HCT116 (cell line): ENCODE measurements around the gene ZNF544. TPM values are rescaled to one million over a fixed set of nuclear protein-coding genes. Genes with fewer than 3 reads are reported as not detected.

ENCODE experiments used
- ATAC-seq: fragments of 200-7000 bp; cut with Tn5 transposase; 2 replicates; pipeline ENCODE4 v1.9.1; 2020; ENCODE audit warnings: mild to moderate bottlenecking, moderate library complexity
- BruUV-seq: library from RNA; stranded (reverse); fragments of 400-500 nt; replicated peaks from 2 replicates; lab custom pipeline; 2021; lab: Mats Ljungman, UMichigan
- CTCF ChIA-PET: fragments of 300-600 bp; sonication (Branson Sonifier 250); formaldehyde crosslinking; loops from one replicate; lab custom pipeline; 2021; ENCODE audit warnings: antibody characterized with exemption; lab: Charles Lee
- POLR2A ChIA-PET: fragments of 300-600, 350-600 bp; sonication (Branson Sonifier 250); formaldehyde crosslinking; loops from one replicate; lab custom pipeline; 2021; ENCODE audit warnings: antibody characterized with exemption; lab: Charles Lee
- RAD21 ChIA-PET, 2 experiments: fragments of 300-600 bp; sonication (Branson Sonifier 250); formaldehyde crosslinking; loops; one replicate each; lab custom pipeline; 2023; ENCODE audit warnings: low total read pairs in 2 of 2; ENCODE audit not compliant: uncharacterized antibody in 2 of 2, unreplicated experiment in 2 of 2, low non-redundant PET in 1 of 2; lab: Charles Lee
- DNase-seq: peaks from one replicate; pipeline ENCODE4 v3.0.0-alpha.2; 2010; ENCODE audit warnings: low read depth, low spot score
- H2AFZ ChIP-seq: fragments of 200-600 bp; shearing (Covaris generic), sonication (generic); 2 replicates; pipeline ENCODE4 v1.6.1; 2017; ENCODE audit warnings: low read depth, mixed run types, mixed read lengths, antibody characterized with exemption, low read length; ENCODE audit not compliant: poor library complexity, severe bottlenecking
- H3K27ac ChIP-seq: 2 replicates; pipeline ENCODE4 v1.5.1; 2012; ENCODE audit warnings: low read depth, low read length
- H3K27me3 ChIP-seq: fragments of 200-600 bp; sonication (generic); 2 replicates; pipeline ENCODE4 v1.6.1; 2016; ENCODE audit warnings: mixed run types, low read length, mixed read lengths; ENCODE audit not compliant: insufficient read depth
- H3K36me3 ChIP-seq, 2 experiments: fragments of 200-500 bp in 1 of 2; fragments of 200-600 bp in 1 of 2; sonication (Bioruptor generic) in 1 of 2; sonication (generic) in 1 of 2; 2 replicates each; pipeline versions ENCODE4 v1.5.1 to v1.6.1; 2014 to 2016; ENCODE audit warnings: low read length in 2 of 2, inconsistent platforms in 1 of 2, mixed read lengths in 1 of 2, mixed run types in 1 of 2; ENCODE audit not compliant: insufficient read depth in 2 of 2, control insufficient read depth in 1 of 2
- H3K4me1 ChIP-seq, 2 experiments: fragments of 200-600 bp in 1 of 2; sonication (generic) in 1 of 2; 2 replicates each; pipeline versions ENCODE4 v1.5.1 to v1.6.1; 2012 to 2017; ENCODE audit warnings: low read length in 2 of 2, inconsistent platforms in 1 of 2, mild to moderate bottlenecking in 1 of 2, mixed read lengths in 1 of 2, mixed run types in 1 of 2, moderate library complexity in 1 of 2; ENCODE audit not compliant: insufficient read depth in 2 of 2, control insufficient read depth in 1 of 2
- H3K4me2 ChIP-seq: fragments of 200-600 bp; sonication (generic); 2 replicates; pipeline ENCODE4 v1.6.1; 2017; ENCODE audit warnings: mixed run types, low read length, mixed read lengths
- H3K4me3 ChIP-seq, 2 experiments: fragments of 200-600 bp in 1 of 2; sonication (generic) in 1 of 2; replicated peaks in 1 of 2; 2 replicates each; pipeline ENCODE4 v1.5.1; 2011 to 2016; ENCODE audit warnings: low read length in 2 of 2, control low read depth in 1 of 2, low read depth in 1 of 2, mild to moderate bottlenecking in 1 of 2, mixed read lengths in 1 of 2, mixed run types in 1 of 2
- H3K79me2 ChIP-seq: fragments of 200-600 bp; sonication (generic); 2 replicates; pipeline ENCODE4 v1.6.1; 2017; ENCODE audit warnings: mild to moderate bottlenecking, mixed run types, low read length, moderate library complexity, mixed read lengths; ENCODE audit not compliant: insufficient read depth
- H3K9ac ChIP-seq: fragments of 200-600 bp; sonication (generic); 2 replicates; pipeline ENCODE4 v1.6.1; 2016; ENCODE audit warnings: low read length, mixed read lengths
- H3K9me2 ChIP-seq: fragments of 200-600 bp; sonication (generic), shearing (Covaris generic); 2 replicates; pipeline ENCODE4 v1.6.1; 2017; ENCODE audit warnings: mixed run types, mild to moderate bottlenecking, moderate library complexity; ENCODE audit not compliant: insufficient read depth
- H3K9me3 ChIP-seq, 2 experiments: fragments of 200-500 bp in 1 of 2; fragments of 200-600 bp in 1 of 2; sonication (Bioruptor generic) in 1 of 2; sonication (generic) in 1 of 2; 2 replicates each; pipeline ENCODE4 v1.6.1; 2014 to 2017; ENCODE audit warnings: low read length in 2 of 2, mixed read lengths in 2 of 2, inconsistent platforms in 1 of 2, low read depth in 1 of 2, mild to moderate bottlenecking in 1 of 2, mixed run types in 1 of 2, moderate library complexity in 1 of 2; ENCODE audit not compliant: control insufficient read depth in 1 of 2, insufficient read depth in 1 of 2
- H4K20me1 ChIP-seq: fragments of 200-600 bp; sonication (generic), shearing (Covaris generic); 2 replicates; pipeline ENCODE4 v1.6.1; 2017; ENCODE audit warnings: mixed run types, mild to moderate bottlenecking, moderate library complexity; ENCODE audit not compliant: insufficient read depth
- CEBPB ChIP-seq: IDR thresholded peaks from 2 replicates; pipeline ENCODE4 v1.6.1; 2012; ENCODE audit warnings: low read depth
- EZH2 ChIP-seq: fragments of 200-600 bp; sonication (generic); IDR thresholded peaks from 2 replicates; pipeline ENCODE4 v1.6.1; 2017; ENCODE audit warnings: antibody characterized with exemption, mixed run types
- EZH2phosphoT487 ChIP-seq: fragments of 200-600 bp; IDR thresholded peaks from 2 replicates; pipeline ENCODE4 v1.6.1; 2018; ENCODE audit warnings: antibody characterized with exemption, borderline replicate concordance
- FOSL1 ChIP-seq: IDR thresholded peaks from 2 replicates; pipeline ENCODE4 v1.6.1; 2012; ENCODE audit warnings: low read depth
- JUND ChIP-seq: IDR thresholded peaks from 2 replicates; pipeline ENCODE4 v1.6.1; 2012
- POLR2AphosphoS5 ChIP-seq: IDR thresholded peaks from 2 replicates; pipeline ENCODE4 v1.6.1; 2011; ENCODE audit warnings: mild to moderate bottlenecking, low read depth, low read length, moderate library complexity
- SIN3A ChIP-seq: IDR thresholded peaks from 2 replicates; pipeline ENCODE4 v1.6.1; 2012; ENCODE audit warnings: low read depth
- SRF ChIP-seq: IDR thresholded peaks from 2 replicates; pipeline ENCODE4 v1.6.1; 2012; ENCODE audit warnings: low read depth
- TCF7L2 ChIP-seq: IDR thresholded peaks from 2 replicates; pipeline ENCODE4 v1.7.0; 2011; ENCODE audit warnings: borderline replicate concordance, inconsistent platforms; ENCODE audit not compliant: insufficient read depth, insufficient read length; ENCODE audit errors: extremely low read depth
- ZNF274 ChIP-seq: fragments of 200-500 bp; sonication (Bioruptor generic); IDR thresholded peaks from 2 replicates; pipeline ENCODE4 v1.6.1; 2014; ENCODE audit warnings: mild to moderate bottlenecking, low read depth, low read length, inconsistent platforms
- intact Hi-C: fragments of 100-400 bp; cut with micrococcal nuclease; formaldehyde crosslinking; loops from 2 replicates; pipeline ENCODE4 v1.10.0; 2022
- total RNA-seq: library from RNA; stranded (reverse); gene quantifications from one replicate; pipeline ENCODE4 v1.2.1, GENCODE V29; 2021; ENCODE audit not compliant: unreplicated experiment
- TF ChIP-seq, protein P1 (sequence below): IDR thresholded peaks from 2 replicates; pipeline ENCODE4 v1.6.1; 2012; ENCODE audit warnings: low read depth
- TF ChIP-seq, protein P2 (sequence below), 3 experiments: fragments of 200-600 bp in 1 of 3; sonication (generic) in 1 of 3; IDR thresholded peaks in 2 of 3; conservative IDR thresholded peaks in 1 of 3; 2 replicates each; pipeline ENCODE4 v1.5.1; 2012 to 2017; ENCODE audit warnings: low read depth in 2 of 3, low read length in 2 of 3, antibody characterized with exemption in 1 of 3, borderline replicate concordance in 1 of 3, control low read depth in 1 of 3, mild to moderate bottlenecking in 1 of 3, mixed read lengths in 1 of 3, mixed run types in 1 of 3, moderate library complexity in 1 of 3; ENCODE audit not compliant: insufficient read depth in 1 of 3
- TF ChIP-seq, protein P3 (sequence below): IDR thresholded peaks from 2 replicates; pipeline ENCODE4 v1.6.1; 2011; ENCODE audit warnings: mild to moderate bottlenecking, low read length, moderate library complexity; ENCODE audit not compliant: insufficient replicate concordance; ENCODE audit errors: extremely low read depth

Gene ZNF544
- total RNA-seq, 1 experiment from 2014 or later: 46.3 TPM

DNA sequence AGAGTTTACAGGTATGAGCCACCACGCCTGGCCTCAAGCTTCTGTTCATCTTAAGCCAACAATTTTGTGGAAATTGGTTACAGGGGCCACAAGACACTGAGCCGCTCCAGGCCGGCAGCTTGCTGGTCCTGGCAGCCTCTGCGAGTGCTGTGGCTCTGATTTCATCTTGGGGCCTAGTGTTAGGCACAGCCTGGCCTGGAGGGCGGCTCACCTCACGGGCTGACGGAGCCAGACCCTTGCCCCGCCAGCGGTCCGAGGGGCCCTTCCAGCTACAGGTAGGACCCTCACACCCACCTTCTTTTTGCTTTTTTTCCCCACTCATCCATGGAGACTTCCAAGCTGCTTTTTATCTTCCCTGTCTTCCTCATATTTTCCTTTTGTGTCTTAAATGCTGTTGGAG lies 8.6 kb downstream of the ZNF544 start:
- ATAC-seq (no peak), DNase-seq (no peak)
- intact Hi-C loops: no loop called here
- H2AFZ ChIP-seq: no peak overlapping the region
- H3K9ac ChIP-seq: no peak overlapping the region
- H3K27ac ChIP-seq: no peak overlapping the region
- ChIA-PET CTCF (no interaction called here), RAD21 (no interaction called here), POLR2A (no interaction called here)
- no peaks in the 10 kb centered on the region for H4K20me1 ChIP-seq
- no peaks in the 10 kb centered on the region for H3K9me2 ChIP-seq
- no peaks in the 10 kb centered on the region for H3K27me3 ChIP-seq
- H3K4me2 ChIP-seq: no peak overlapping the region
- TF ChIP-seq ZNF274 (no peak), JUND (no peak), TCF7L2 (no peak), EZH2phosphoT487 (no peak), SRF (no peak)
- H3K4me3 ChIP-seq: no peak overlapping the region
- no peaks in the 10 kb centered on the region for H3K4me1 ChIP-seq
- H3K9me3 ChIP-seq: peaks cover 4 to 17% of the 10 kb centered on the region in 2 experiments; a peak in 2 of 4 replicates
- BruUV-seq: no TSS peak
- H3K36me3 ChIP-seq: peaks cover 39 to 74% of the 10 kb centered on the region in 2 experiments
- peaks cover 80% of the 10 kb centered on the region for H3K79me2 ChIP-seq

DNA sequence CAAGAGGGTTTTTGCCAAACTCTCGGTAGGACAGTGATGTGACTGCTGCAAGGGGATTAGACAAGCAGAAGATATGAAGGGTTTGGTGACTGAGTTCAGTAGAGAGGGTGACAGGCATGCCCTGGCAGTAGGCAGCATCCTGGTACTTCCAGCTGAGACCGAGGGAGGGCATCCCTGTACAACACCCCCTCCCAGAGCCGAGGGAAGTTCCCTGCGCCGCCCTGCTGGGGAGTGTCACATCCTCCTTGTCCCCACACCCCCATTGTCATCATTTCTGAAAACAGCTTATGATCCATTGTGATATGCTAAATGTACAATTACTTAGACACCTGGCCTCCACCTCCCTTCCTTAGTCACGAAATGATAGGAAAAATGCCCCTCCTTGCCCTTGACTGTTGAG lies 14.6 kb downstream of the ZNF544 start:
- peaks cover 43 to 84% of the 10 kb centered on the region in 2 experiments for H3K36me3 ChIP-seq
- ChIA-PET CTCF (no interaction called here), POLR2A (no interaction called here), RAD21 (no interaction called here)
- H3K9me2 ChIP-seq: no peaks in the 10 kb centered on the region
- H3K9ac ChIP-seq: no peak overlapping the region
- peaks cover 45% of the 10 kb centered on the region for H3K79me2 ChIP-seq
- H3K27ac ChIP-seq: no peak overlapping the region
- ATAC-seq (no peak; the same call in 1 of the 2 replicates), DNase-seq (no peak)
- H3K27me3 ChIP-seq: no peaks in the 10 kb centered on the region
- no peaks in the 10 kb centered on the region for H4K20me1 ChIP-seq
- H3K4me1 ChIP-seq: no peaks in the 10 kb centered on the region
- peaks cover 15 to 20% of the 10 kb centered on the region in 2 experiments; a peak in 3 of 4 replicates for H3K9me3 ChIP-seq
- H3K4me2 ChIP-seq: no peak overlapping the region
- intact Hi-C loops: no loop called here
- H3K4me3 ChIP-seq: no peak overlapping the region
- BruUV-seq: no TSS peak
- no peak overlapping the region for H2AFZ ChIP-seq
- TF ChIP-seq, protein P1, sequence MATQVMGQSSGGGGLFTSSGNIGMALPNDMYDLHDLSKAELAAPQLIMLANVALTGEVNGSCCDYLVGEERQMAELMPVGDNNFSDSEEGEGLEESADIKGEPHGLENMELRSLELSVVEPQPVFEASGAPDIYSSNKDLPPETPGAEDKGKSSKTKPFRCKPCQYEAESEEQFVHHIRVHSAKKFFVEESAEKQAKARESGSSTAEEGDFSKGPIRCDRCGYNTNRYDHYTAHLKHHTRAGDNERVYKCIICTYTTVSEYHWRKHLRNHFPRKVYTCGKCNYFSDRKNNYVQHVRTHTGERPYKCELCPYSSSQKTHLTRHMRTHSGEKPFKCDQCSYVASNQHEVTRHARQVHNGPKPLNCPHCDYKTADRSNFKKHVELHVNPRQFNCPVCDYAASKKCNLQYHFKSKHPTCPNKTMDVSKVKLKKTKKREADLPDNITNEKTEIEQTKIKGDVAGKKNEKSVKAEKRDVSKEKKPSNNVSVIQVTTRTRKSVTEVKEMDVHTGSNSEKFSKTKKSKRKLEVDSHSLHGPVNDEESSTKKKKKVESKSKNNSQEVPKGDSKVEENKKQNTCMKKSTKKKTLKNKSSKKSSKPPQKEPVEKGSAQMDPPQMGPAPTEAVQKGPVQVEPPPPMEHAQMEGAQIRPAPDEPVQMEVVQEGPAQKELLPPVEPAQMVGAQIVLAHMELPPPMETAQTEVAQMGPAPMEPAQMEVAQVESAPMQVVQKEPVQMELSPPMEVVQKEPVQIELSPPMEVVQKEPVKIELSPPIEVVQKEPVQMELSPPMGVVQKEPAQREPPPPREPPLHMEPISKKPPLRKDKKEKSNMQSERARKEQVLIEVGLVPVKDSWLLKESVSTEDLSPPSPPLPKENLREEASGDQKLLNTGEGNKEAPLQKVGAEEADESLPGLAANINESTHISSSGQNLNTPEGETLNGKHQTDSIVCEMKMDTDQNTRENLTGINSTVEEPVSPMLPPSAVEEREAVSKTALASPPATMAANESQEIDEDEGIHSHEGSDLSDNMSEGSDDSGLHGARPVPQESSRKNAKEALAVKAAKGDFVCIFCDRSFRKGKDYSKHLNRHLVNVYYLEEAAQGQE: no peak
- TF ChIP-seq CEBPB (no peak), FOSL1 (no peak), SIN3A (no peak), EZH2 (no peak), SRF (no peak), POLR2AphosphoS5 (no peak)
- TF ChIP-seq, protein P2, sequence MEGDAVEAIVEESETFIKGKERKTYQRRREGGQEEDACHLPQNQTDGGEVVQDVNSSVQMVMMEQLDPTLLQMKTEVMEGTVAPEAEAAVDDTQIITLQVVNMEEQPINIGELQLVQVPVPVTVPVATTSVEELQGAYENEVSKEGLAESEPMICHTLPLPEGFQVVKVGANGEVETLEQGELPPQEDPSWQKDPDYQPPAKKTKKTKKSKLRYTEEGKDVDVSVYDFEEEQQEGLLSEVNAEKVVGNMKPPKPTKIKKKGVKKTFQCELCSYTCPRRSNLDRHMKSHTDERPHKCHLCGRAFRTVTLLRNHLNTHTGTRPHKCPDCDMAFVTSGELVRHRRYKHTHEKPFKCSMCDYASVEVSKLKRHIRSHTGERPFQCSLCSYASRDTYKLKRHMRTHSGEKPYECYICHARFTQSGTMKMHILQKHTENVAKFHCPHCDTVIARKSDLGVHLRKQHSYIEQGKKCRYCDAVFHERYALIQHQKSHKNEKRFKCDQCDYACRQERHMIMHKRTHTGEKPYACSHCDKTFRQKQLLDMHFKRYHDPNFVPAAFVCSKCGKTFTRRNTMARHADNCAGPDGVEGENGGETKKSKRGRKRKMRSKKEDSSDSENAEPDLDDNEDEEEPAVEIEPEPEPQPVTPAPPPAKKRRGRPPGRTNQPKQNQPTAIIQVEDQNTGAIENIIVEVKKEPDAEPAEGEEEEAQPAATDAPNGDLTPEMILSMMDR (IDR thresholded peaks at IDR 0.05 in 2 of 3, conservative IDR thresholded peaks at IDR 0.05 in 1 of 3; ENCODE audit: borderline replicate concordance in 1 of 3, insufficient read depth in 1 of 3, low read depth in 2 of 3, low read length in 2 of 3): no peak
- TF ChIP-seq, protein P3, sequence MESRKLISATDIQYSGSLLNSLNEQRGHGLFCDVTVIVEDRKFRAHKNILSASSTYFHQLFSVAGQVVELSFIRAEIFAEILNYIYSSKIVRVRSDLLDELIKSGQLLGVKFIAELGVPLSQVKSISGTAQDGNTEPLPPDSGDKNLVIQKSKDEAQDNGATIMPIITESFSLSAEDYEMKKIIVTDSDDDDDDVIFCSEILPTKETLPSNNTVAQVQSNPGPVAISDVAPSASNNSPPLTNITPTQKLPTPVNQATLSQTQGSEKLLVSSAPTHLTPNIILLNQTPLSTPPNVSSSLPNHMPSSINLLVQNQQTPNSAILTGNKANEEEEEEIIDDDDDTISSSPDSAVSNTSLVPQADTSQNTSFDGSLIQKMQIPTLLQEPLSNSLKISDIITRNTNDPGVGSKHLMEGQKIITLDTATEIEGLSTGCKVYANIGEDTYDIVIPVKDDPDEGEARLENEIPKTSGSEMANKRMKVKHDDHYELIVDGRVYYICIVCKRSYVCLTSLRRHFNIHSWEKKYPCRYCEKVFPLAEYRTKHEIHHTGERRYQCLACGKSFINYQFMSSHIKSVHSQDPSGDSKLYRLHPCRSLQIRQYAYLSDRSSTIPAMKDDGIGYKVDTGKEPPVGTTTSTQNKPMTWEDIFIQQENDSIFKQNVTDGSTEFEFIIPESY: no peak
